ENCODE data around the gene TFDP1.

Gene TFDP1

DNA sequence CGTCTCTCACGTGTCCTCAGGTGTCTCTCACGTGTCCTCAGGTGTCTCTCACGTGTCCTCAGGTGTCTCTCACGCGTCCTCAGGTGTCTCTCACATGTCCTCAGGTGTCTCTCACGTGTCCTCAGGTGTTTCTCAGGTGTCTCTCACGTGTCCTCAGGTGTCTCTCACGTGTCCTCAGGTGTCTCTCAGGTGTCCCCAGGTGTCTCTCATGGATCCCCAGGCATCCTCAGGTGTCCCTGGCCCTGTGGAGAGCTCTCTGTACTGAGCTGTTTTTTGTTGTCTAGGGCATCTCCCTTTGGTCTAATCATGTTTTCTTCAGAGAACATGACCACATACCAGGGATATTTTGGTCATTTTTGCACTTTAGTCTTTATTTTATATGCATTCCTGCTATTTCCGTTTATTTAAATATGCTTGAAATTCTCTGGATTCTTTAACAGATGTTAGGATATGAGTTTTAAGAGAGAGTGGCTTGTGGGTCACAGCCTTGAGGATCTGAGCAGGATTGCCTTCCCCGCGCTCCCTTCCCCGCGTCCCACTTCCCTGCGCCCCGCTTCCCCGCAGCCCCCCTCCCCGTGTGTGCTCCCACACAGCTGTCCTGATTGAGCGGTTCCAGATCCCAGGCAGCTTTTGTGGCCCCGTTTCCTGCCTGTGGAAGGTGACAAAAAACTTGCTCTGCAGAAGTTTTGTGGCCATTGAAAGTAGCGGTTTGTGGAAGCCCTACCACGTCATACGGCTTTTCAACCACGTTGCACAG is 41.6 kb downstream of the TFDP1 start:
- DNase-seq: peak in 2 of 10 donors; percentile 34
- intact Hi-C loops (cut with DNase I): no loop called here

DNA sequence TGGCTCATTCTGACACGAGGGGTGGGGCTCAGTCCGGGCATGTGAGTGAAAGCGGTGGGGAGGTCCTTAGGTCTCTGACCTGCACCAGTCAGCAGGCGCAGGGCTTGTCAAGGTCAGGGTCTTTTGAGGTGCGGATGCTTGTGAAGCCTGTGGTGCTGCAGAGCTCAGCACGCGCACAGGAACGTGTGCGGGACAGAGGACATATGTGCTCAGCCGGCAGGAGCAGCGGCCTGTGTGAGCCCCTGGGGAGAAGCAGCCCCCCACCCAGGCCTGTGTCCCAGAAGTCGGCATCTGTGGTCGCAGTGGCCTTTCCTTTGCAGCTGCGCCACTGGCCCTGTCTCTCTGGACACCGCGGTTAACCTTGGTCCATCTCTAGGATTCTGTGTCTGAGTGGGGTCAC is 42.6 kb downstream of the TFDP1 start:
- intact Hi-C loops (cut with DNase I): no loop called here
- peak in 2 of 10 donors; percentile 49 for DNase-seq

DNA sequence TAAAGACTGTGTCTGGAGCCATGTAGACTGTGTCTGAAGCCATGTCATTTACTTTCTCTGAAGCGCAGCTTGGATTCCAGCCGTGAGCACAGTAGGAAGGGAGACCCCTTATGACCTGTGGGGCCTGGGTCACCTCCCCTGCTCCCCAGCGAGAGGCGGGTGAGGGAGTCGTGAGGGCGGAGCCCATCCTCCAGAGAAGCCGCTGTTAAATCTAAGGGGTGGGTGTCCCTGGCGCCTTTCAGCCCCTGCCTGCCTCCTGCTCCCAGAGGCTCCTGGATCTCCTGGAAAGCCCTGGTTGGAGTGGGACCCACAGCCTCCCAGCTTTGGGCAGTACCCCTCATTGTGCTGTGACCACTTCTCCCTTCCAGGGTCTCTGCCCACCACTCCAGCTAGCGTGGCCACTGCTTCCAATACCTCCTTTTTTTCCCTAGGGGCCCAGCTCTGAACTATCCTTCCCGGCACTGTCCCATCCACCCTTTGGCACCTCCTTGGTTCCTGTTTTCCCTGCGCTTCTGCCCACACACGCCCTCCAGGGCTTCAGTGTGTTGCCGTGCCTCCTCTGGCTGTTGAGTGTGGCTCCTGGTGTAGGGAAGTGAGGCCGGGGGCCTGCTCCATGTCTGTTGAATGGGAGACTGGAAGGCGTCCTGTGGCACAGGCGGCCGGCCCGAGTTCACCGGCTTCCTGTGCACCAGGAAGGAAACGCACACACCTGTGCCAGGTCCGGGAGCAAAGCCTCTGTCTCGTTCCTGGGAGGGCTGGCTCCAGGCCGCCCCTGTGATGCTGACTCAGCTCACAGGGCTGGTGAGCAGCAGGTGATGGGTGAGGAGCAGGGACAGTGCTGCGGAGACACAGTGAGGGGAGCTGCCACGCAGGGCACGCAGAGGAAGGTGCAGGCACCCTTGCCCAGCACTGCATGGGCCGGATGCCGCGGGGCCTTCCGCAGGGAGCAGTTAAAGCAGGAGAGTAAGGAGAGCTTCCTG is 44.0 kb downstream of the TFDP1 start:
- intact Hi-C loops (cut with DNase I): no loop called here
- DNase-seq: peak in 3 of 10 donors; percentile 52 to 74 (median 64)

GRCh38 chr13:113629866-113630265 is 45.3 kb downstream of the TFDP1 start:
- DNase-seq: peak in 3 of 10 donors; percentile 55 to 67 (median 61)
- intact Hi-C loops (cut with DNase I): no loop called here

GRCh38 chr13:113630296-113630695 is 45.7 kb downstream of the TFDP1 start:
- DNase-seq: peak in 3 of 10 donors; percentile 14 to 72 (median 22)
- intact Hi-C loops (cut with DNase I): no loop called here

DNA sequence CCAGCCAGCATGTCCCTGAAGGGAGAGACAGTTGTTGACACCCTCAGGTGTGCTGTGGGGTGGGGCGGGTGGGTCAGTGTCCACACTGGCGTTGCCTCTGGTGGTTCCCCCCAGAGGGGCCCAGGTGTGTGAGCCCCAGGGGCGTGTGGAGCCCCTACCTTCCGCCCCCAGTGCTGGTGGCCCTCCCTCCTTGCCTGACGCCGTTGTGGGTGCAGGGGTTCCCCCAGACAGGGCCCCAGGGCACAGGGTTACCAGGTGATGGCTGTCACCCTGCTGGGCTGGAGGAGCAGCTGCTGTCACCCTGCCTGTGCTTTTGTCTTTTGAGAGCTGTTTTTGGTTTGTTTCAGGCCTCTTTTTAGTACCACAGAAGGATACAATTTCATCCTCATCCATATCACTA is 46.3 kb downstream of the TFDP1 start:
- peak in 2 of 10 donors; percentile 45 to 53 for DNase-seq
- intact Hi-C loops (cut with DNase I): no loop called here

GRCh38 chr13:113631341-113632095 is 47.0 kb downstream of the TFDP1 start:
- DNase-seq: peak in 2 of 10 donors; percentile 79 to 83
- intact Hi-C loops (cut with DNase I): no loop called here

GRCh38 chr13:113632706-113633484 is 48.3 kb downstream of the TFDP1 start:
- DNase-seq: peak in 2 of 10 donors; percentile 51 to 65
- intact Hi-C loops (cut with DNase I): no loop called here

DNA sequence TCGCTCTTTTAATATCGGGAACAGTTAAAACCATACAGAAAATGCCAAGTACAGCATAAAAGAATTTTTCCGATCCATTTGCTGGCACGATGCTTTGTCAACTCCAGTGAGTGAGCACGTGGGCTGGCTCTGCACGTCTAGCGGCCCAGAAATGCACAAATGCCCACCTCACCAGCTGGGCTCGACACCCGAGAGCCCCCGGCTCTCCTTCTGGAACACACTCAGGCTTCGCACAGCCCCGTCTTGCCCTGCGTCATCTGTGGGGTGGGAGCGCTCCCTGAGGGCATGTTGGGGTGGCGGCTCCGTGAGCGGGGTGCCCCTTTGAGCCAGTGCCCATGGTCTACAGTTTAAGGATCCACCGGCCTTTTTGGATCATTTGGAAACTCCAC is 48.9 kb downstream of the TFDP1 start:
- peak in 2 of 10 donors; percentile 66 to 71 for DNase-seq
- intact Hi-C loops (cut with DNase I): no loop called here

- intact Hi-C loops (cut with DNase I): no loop called here
- DNase-seq: peak in 1 of 10 donors; percentile 21
These were observed 49.9 kb downstream of the TFDP1 start for GRCh38 chr13:113634279-113635047.

DNA sequence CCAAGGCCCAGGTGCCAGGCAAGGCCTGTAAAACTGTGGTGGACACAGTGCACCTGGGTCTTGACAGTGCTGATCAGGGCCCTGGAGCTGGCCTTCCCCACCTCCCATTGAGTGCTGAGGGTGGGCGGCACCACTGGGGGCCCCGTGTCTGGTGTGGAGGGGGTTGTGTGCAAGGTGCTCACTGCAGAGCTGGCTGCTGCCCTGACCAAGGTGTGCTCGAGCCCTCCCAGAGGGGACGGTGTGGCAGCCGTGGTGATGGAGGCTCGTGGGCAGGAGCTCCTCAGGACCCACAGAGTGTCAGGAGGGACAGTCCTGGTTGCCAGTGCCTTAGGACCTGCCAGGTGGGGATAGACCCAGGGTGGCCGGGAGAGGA is 50.5 kb downstream of the TFDP1 start:
- peak in 2 of 10 donors; percentile 47 to 70 for DNase-seq
- intact Hi-C loops (cut with DNase I): no loop called here

- intact Hi-C loops (cut with DNase I): no loop called here
- peak in 1 of 10 donors; percentile 57 for DNase-seq
These were observed 51.2 kb downstream of the TFDP1 start for GRCh38 chr13:113635709-113636108.

DNA sequence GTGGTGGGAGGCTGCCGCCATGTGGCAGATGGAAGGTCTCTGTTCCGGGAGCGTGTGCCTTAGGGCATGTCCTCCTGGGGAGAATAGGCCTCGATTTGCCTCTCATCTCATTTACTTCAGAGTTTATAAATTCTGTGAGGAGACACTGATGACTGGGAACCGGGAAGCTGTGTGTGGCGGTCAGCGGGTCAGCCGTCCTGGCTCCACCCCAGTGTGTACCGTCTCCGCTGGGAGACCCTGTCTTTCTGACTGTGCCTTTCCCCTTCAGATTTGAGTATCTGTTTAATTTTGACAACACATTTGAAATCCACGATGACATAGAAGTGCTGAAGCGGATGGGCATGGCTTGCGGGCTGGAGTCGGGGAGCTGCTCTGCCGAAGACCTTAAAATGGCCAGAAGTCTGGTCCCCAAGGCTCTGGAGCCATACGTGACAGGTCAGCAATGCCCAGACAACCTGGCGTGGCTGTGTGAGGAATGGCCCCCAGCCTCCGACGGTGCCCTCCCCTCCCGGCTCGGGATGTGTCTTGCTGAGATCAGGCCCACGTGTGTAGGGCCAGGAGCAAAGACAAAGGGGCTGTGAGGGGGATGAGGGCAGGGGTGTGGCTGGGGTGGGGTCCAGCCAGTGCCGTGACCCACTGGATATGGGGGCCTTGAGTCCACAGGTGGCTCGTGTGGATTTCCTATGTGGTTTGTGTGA is 51.9 kb downstream of the TFDP1 start:
- peak in 1 of 10 donors; percentile 57 for DNase-seq
- intact Hi-C loops (cut with DNase I): no loop called here

GRCh38 chr13:113637262-113638160 is 53.0 kb downstream of the TFDP1 start:
- intact Hi-C loops (cut with DNase I): no loop called here
- DNase-seq: peak in 1 of 10 donors; percentile 41

GRCh38 chr13:113638173-113638746 is 53.7 kb downstream of the TFDP1 start:
- DNase-seq: peak in 1 of 10 donors; percentile 57

DNA sequence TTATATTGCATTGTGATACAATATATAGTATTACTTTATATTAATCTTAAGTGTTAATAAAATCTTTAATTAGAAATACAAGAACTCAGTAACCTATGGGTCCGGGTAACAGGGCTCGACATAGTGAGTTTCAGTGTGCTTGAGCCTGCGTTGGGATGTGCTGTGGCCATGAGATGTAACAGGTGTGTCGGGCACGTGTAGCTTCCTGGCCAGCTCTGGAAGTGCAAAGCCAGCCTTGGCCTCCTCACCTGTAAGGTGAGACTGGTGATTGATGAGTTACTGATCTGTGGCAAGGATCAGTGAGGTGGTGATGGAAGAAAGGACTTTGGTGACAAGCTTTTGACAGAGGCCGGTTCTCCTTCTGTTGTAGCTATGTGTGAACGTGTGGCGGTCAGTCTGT is 54.3 kb downstream of the TFDP1 start:
- DNase-seq: peak in 1 of 10 donors; percentile 50
- intact Hi-C loops (cut with DNase I): no loop called here

More at GRCh38 chr13:113638173-113638746, 53.7 kb downstream of the TFDP1 start:
- intact Hi-C loops (cut with DNase I): no loop called here

All from posterior cingulate gyrus (tissue), 11 donors.